OCI-LY7 (cell line): ENCODE data around the gene SCIMP. TPM values are rescaled to one million over a fixed set of nuclear protein-coding genes. Genes with fewer than 3 reads are reported as not detected.
A peak's percentile ranks its signal among the peaks of the same experiment; 100 is the strongest.

Experiments
- BruUV-seq: library from RNA; stranded (reverse); fragments of 400-500 nt; replicated peaks from 2 replicates; lab custom pipeline; 2021; lab: Mats Ljungman, UMichigan
- CTCF ChIA-PET: fragments of 300-600 bp; sonication (Branson Sonifier 250); formaldehyde crosslinking; loops from one replicate; lab custom pipeline; 2022; ENCODE audit warnings: antibody characterized with exemption; ENCODE audit not compliant: unreplicated experiment; lab: Charles Lee
- POLR2A ChIA-PET: fragments of 300-600 bp; sonication (Branson Sonifier 250); formaldehyde crosslinking; loops from one replicate; lab custom pipeline; 2022; ENCODE audit warnings: antibody characterized with exemption; lab: Charles Lee
- DNase-seq: peaks from one replicate; pipeline ENCODE4 v3.0.0-alpha.2; 2015; ENCODE audit warnings: low spot score
- H2AFZ ChIP-seq: fragments of 200-600 bp; sonication (generic), shearing (Covaris generic); 2 replicates; pipeline ENCODE4 v1.6.1; 2014; ENCODE audit warnings: mild to moderate bottlenecking, antibody characterized with exemption, low read length, moderate library complexity
- H3K27ac ChIP-seq: fragments of 200-600 bp; sonication (generic); 2 replicates; pipeline ENCODE4 v1.5.1; 2014; ENCODE audit warnings: mixed run types, low read depth, mild to moderate bottlenecking, moderate library complexity, low read length, inconsistent platforms; ENCODE audit not compliant: poor library complexity, severe bottlenecking
- H3K36me3 ChIP-seq: fragments of 200-600 bp; sonication (generic); 2 replicates; pipeline ENCODE4 v1.6.1; 2014; ENCODE audit warnings: mild to moderate bottlenecking, antibody characterized with exemption, low read length, moderate library complexity, mixed read lengths; ENCODE audit not compliant: insufficient read depth
- H3K4me1 ChIP-seq: fragments of 200-600 bp; sonication (generic); 2 replicates; pipeline ENCODE4 v1.5.1; 2014; ENCODE audit warnings: mild to moderate bottlenecking, low read length; ENCODE audit not compliant: insufficient read depth, poor library complexity, severe bottlenecking
- H3K4me2 ChIP-seq: fragments of 200-600 bp; sonication (generic); 2 replicates; pipeline ENCODE4 v1.6.1; 2014; ENCODE audit warnings: mild to moderate bottlenecking, low read length
- H3K4me3 ChIP-seq: fragments of 200-600 bp; sonication (generic); 2 replicates; pipeline ENCODE4 v1.5.1; 2014; ENCODE audit warnings: mild to moderate bottlenecking, low read depth, low read length; ENCODE audit not compliant: poor library complexity, severe bottlenecking
- H3K79me2 ChIP-seq: fragments of 200-600 bp; sonication (generic); 2 replicates; pipeline ENCODE4 v1.6.1; 2016; ENCODE audit warnings: low read depth, mild to moderate bottlenecking, low read length, moderate library complexity, mixed read lengths; ENCODE audit not compliant: insufficient read depth
- H3K9me2 ChIP-seq: fragments of 200-600 bp; sonication (generic); 2 replicates; pipeline ENCODE4 v1.6.1; 2016; ENCODE audit warnings: mild to moderate bottlenecking, low read length, mixed read lengths; ENCODE audit not compliant: insufficient read depth
- H3K9me3 ChIP-seq: fragments of 200-600 bp; sonication (generic); 2 replicates; pipeline ENCODE4 v1.6.1; 2014; ENCODE audit warnings: mild to moderate bottlenecking, mixed run types, low read length, mixed read lengths
- H4K20me1 ChIP-seq: fragments of 200-600 bp; sonication (generic); 2 replicates; pipeline ENCODE4 v1.6.1; 2014; ENCODE audit warnings: mild to moderate bottlenecking, antibody characterized with exemption, low read length, moderate library complexity, mixed read lengths; ENCODE audit not compliant: insufficient read depth
- EZH2phosphoT487 ChIP-seq: fragments of 200-600 bp; sonication (generic); IDR thresholded peaks from 2 replicates; pipeline ENCODE4 v1.6.1; 2018; ENCODE audit warnings: low read depth, borderline replicate concordance, mild to moderate bottlenecking, mixed run types, antibody characterized with exemption, low read length, moderate library complexity, mixed read lengths
- intact Hi-C: fragments of 100-400 bp; cut with micrococcal nuclease; formaldehyde crosslinking; loops from one replicate; pipeline ENCODE4 v1.10.0; 2022; ENCODE audit not compliant: unreplicated experiment
- total RNA-seq, 2 experiments: library from RNA; depleted of rRNA in 1 of 2; stranded (reverse); fragments of >200 nt in 1 of 2; shearing (Covaris generic) in 1 of 2; gene quantifications; 2 replicates each; pipeline ENCODE4 v1.2.3, GENCODE V29; 2014 to 2022
- TF ChIP-seq, protein P1 (sequence below): fragments of 200-600 bp; sonication (generic); conservative IDR thresholded peaks from 2 replicates; pipeline ENCODE4 v1.5.1; 2014; ENCODE audit warnings: mild to moderate bottlenecking, antibody characterized with exemption, low read length, moderate library complexity, mixed read lengths

The SCIMP gene
- total RNA-seq, 2 experiments from 2014 or later = 0.27 to 0.88 TPM

DNA sequence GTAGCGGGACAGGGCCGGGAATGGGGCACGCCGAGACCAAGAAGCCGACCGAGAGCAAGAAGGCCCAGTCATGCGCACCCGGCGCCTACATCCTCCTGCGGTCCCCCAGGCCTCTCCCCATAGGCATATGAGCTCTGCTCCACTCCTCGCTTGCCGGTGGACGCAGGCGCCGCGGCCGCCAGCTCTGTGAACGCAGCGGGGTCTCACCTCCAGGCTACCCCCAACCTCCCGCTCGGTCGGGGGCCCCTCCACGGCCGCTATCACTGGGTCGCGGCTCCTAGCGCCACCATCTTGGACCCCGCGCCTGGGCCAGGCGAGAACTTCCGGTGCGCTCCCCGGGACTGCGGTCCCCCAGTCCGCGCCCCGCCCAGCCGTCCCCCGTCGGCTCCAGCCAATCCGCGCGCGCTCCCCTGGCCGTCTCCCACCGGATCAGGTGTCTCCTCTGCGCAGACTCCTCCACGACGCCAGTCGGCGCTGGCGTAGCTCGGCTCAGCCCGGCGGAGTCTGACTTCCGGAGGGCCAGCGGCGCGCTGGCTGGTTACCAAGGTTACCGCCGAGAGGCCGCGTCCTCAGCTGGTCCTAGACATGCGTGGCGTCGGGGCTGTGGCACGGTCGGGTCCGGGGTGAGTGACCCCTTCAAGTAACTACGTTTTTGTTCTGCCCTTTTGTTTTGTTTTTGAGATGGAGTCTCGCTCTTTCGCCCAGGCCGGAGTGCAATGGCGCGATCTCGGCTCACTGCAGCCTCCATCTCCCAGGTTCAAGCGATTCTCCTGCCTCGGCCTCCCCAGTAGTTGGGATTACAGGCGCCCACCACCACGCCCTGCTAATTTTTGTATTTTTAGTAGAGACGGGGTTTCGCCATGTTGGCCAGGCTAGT is 42.9 kb downstream of the SCIMP start, which contains the start of gene ZNF594:
Gene ZNF594 (minus strand): TSS at position 328 of the 877 bp plus-strand sequence. CDS start 7,612 bp downstream, outside the sequence.
- H4K20me1 ChIP-seq = no peaks in the 10 kb centered on the region
- POLR2A ChIA-PET = interaction anchor here (0.5 to 1.1 kb wide), 4 partner anchors 16 to 70 kb away, joined by 3 to 5 read pairs (median 4); no protein-coding TSS in a partner anchor
- peak within 1 kb of the TSS; percentile 59 for H2AFZ ChIP-seq
- no peaks in the 10 kb centered on the region for H3K9me2 ChIP-seq
- peaks cover 35% of the 10 kb centered on the region for H3K36me3 ChIP-seq
- H3K4me1 ChIP-seq = peaks cover 24% of the 10 kb centered on the region
- TF ChIP-seq, protein P1, sequence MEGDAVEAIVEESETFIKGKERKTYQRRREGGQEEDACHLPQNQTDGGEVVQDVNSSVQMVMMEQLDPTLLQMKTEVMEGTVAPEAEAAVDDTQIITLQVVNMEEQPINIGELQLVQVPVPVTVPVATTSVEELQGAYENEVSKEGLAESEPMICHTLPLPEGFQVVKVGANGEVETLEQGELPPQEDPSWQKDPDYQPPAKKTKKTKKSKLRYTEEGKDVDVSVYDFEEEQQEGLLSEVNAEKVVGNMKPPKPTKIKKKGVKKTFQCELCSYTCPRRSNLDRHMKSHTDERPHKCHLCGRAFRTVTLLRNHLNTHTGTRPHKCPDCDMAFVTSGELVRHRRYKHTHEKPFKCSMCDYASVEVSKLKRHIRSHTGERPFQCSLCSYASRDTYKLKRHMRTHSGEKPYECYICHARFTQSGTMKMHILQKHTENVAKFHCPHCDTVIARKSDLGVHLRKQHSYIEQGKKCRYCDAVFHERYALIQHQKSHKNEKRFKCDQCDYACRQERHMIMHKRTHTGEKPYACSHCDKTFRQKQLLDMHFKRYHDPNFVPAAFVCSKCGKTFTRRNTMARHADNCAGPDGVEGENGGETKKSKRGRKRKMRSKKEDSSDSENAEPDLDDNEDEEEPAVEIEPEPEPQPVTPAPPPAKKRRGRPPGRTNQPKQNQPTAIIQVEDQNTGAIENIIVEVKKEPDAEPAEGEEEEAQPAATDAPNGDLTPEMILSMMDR = peak; percentile 86
- no peak for TF ChIP-seq EZH2phosphoT487
- DNase-seq = peak; percentile 97
- H3K27ac ChIP-seq = peak within 1 kb of the TSS; percentile 46
- peak within 1 kb of the TSS; percentile 88 for H3K4me2 ChIP-seq
- CTCF ChIA-PET = no interaction called here
- H3K4me3 ChIP-seq = peak within 1 kb of the TSS; percentile 97
- peaks cover 38% of the 10 kb centered on the region for H3K79me2 ChIP-seq
- intact Hi-C loops = loop anchor here (1.0 to 10.0 kb wide), 4 partner anchors 80 to 827 kb away; partner anchors contain the start of genes NUP88, PFN1, RNF167 and SLC25A11
- peaks cover 17% of the 10 kb centered on the region; the same call in 1 of the 2 replicates for H3K9me3 ChIP-seq
- no TSS peak for BruUV-seq

DNA sequence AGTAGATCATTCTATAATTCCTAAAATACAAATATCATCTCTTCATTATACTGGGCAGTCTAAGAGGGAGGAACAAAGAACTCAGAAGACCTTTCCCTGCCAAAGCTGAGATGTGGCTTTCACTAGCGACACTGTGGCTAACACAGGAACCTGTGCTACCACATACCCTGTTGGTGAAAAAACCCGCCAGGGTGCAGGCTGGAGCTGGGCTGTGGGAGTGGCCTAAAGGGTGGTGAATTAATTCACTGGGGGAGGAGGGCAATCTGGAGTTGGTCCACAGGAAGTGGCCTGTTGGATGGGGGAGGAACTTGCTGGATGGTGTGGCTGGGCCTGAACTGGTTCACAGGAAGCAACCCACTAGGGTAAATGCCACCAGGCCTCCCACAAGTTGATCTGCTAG is 50.4 kb downstream of the SCIMP start:
- Histone ChIP-seq H3K4me1 (no peaks in the 10 kb centered on the region), H3K9me2 (no peaks in the 10 kb centered on the region), H3K27ac (no peak overlapping the region), H3K9me3 (peaks cover 56% of the 10 kb centered on the region), H4K20me1 (no peaks in the 10 kb centered on the region), H3K4me2 (no peak overlapping the region), H3K36me3 (peaks cover 83% of the 10 kb centered on the region), H3K79me2 (peaks cover 12% of the 10 kb centered on the region; the same call in 1 of the 2 replicates), H2AFZ (no peak overlapping the region), H3K4me3 (no peak overlapping the region)
- ChIA-PET POLR2A (no interaction called here), CTCF (no interaction called here)
- DNase-seq = no peak
- intact Hi-C loops = no loop called here
- TF ChIP-seq EZH2phosphoT487 = no peak
- TF ChIP-seq, protein P1 = no peak
- no TSS peak for BruUV-seq
